ENCODE measurements around the gene SPANXN5. TPM values are rescaled to one million over a fixed set of nuclear protein-coding genes. Genes with fewer than 3 reads are reported as not detected.
"Not testable (repeated sequence)": the region's sequence is repeated elsewhere in the genome, so short reads cannot be mapped to it uniquely, and the experiment has no call there.

SPANXN5 gene
- total RNA-seq (2014; rRNA removed; shearing (Covaris generic)): not detected in 2 replicates

GRCh38 chrX:52797327-52797726 lies at the start of gene SPANXN5:
Gene SPANXN5, minus strand, starts transcription at chrX:52797427. Its CDS starts 79 bp downstream, at chrX:52797348.
- DNase-seq (ENCODE audit: low read depth): not testable (repeated sequence)

GRCh38 chrX:52843619-52844018 lies 46.4 kb upstream of the SPANXN5 start:
- DNase-seq (ENCODE audit: low read depth): not testable (repeated sequence)

- DNase-seq (ENCODE audit: low read depth): no peak
These were observed 41.9 kb upstream of the SPANXN5 start for GRCh38 chrX:52839137-52839536.

GRCh38 chrX:52830551-52830950 lies 33.3 kb upstream of the SPANXN5 start:
- no peak for DNase-seq (ENCODE audit: low read depth)

- DNase-seq (ENCODE audit: low read depth): no peak
These were observed 27.4 kb upstream of the SPANXN5 start for GRCh38 chrX:52824608-52825007.

GRCh38 chrX:52821079-52821760 lies 24.0 kb upstream of the SPANXN5 start:
- DNase-seq (ENCODE audit: low read depth): no peak

GRCh38 chrX:52819788-52820187 lies 22.6 kb upstream of the SPANXN5 start:
- no peak for DNase-seq (ENCODE audit: low read depth)

- DNase-seq (ENCODE audit: low read depth): no peak
These were observed 13.9 kb upstream of the SPANXN5 start, which contains the start of gene XAGE5 for GRCh38 chrX:52811065-52811625. Gene XAGE5, plus strand, starts transcription at chrX:52811287. Its CDS starts 1,280 bp downstream, at chrX:52812567.

- not testable (repeated sequence) for DNase-seq (ENCODE audit: low read depth)
These were observed 7.6 kb upstream of the SPANXN5 start for GRCh38 chrX:52804876-52805275.

- not testable (repeated sequence) for DNase-seq (ENCODE audit: low read depth)
These were observed 23.7 kb downstream of the SPANXN5 start for GRCh38 chrX:52773504-52773903.

- not testable (repeated sequence) for DNase-seq (ENCODE audit: low read depth)
These were observed 31.2 kb downstream of the SPANXN5 start for GRCh38 chrX:52765983-52766382.

GRCh38 chrX:52750952-52751351 lies 46.3 kb downstream of the SPANXN5 start, which contains the start of gene SSX2B:
Gene SSX2B, plus strand, starts transcription at chrX:52751252. Its CDS starts 1,429 bp downstream, at chrX:52752681.
- not testable (repeated sequence) for DNase-seq (ENCODE audit: low read depth)

Other genes with a start within 250 kb of the SPANXN5 start
- not detected in 2 replicates for gene SSX7, start 142.5 kb downstream of the SPANXN5 start, total RNA-seq (2014; rRNA removed; shearing (Covaris generic))
- gene SSX2, start 90.2 kb downstream of the SPANXN5 start, total RNA-seq (2014; rRNA removed; shearing (Covaris generic)): not detected in 2 replicates
- gene SSX2B, start 46.2 kb downstream of the SPANXN5 start, total RNA-seq (2014; rRNA removed; shearing (Covaris generic)): 0.25 and 0.98 TPM in 2 replicates
- gene XAGE5, start 13.9 kb upstream of the SPANXN5 start, total RNA-seq (2014; rRNA removed; shearing (Covaris generic)): not detected in 2 replicates
- not detected in 2 replicates for gene XAGE3, start 70.7 kb upstream of the SPANXN5 start, total RNA-seq (2014; rRNA removed; shearing (Covaris generic))
- gene FAM156B, start 99.9 kb upstream of the SPANXN5 start, total RNA-seq (2014; rRNA removed; shearing (Covaris generic)): 15.2 and 22.1 TPM in 2 replicates
- gene FAM156A, start 161.1 kb upstream of the SPANXN5 start, total RNA-seq (2014; rRNA removed; shearing (Covaris generic)): 23.1 and 26.1 TPM in 2 replicates

Measured in M059J (cell line).